Naive thymus-derived CD8-positive, alpha-beta T cell (primary cell): ENCODE measurements around the gene B3GALNT2. TPM values are rescaled to one million over a fixed set of nuclear protein-coding genes. Genes with fewer than 3 reads are reported as not detected.

Experiments used
- ATAC-seq, 2 donors: fragments of 150-1000 bp; cut with Tn5 transposase in 1 of 2; sonication (Bioruptor Pico), chemical (Tn5 transposase) in 1 of 2; 1 replicate in 1 of 2; 2 replicates in 1 of 2; pipeline ENCODE4 v1.10.0; 2021; ENCODE audit warnings: mild to moderate bottlenecking in 2 of 2, moderate library complexity in 2 of 2
- POLR2A ChIA-PET: fragments of 350-600 bp; sonication (Branson Sonifier 250); formaldehyde crosslinking; loops from one replicate; lab custom pipeline; 2021; ENCODE audit warnings: antibody characterized with exemption; lab: Charles Lee
- DNase-seq, 10 donors: peaks; one replicate each; pipeline versions ENCODE4 v3.0.0 to v3.0.0-alpha.2; 2020 to 2022
- H3K27ac Mint-ChIP-seq, 10 donors: one replicate each; pipeline ENCODE4 v1.8.0; 2020 to 2022; ENCODE audit warnings: mild to moderate bottlenecking in 10 of 10, mixed read lengths in 10 of 10, moderate library complexity in 4 of 10, inconsistent platforms in 1 of 10
- H3K27me3 Mint-ChIP-seq, 5 donors: one replicate each; pipeline ENCODE4 v1.8.0; 2021 to 2022; ENCODE audit warnings: mixed read lengths in 5 of 5
- H3K36me3 Mint-ChIP-seq, 3 donors: one replicate each; pipeline ENCODE4 v1.8.0; 2020 to 2022; ENCODE audit warnings: mixed read lengths in 3 of 3, mild to moderate bottlenecking in 2 of 3, inconsistent platforms in 1 of 3
- H3K4me1 Mint-ChIP-seq, 4 donors: one replicate each; pipeline ENCODE4 v1.8.0; 2021 to 2022; ENCODE audit warnings: mixed read lengths in 4 of 4
- H3K4me3 Mint-ChIP-seq, 10 donors: one replicate each; pipeline ENCODE4 v1.8.0; 2020 to 2022; ENCODE audit warnings: mild to moderate bottlenecking in 10 of 10, mixed read lengths in 10 of 10, moderate library complexity in 6 of 10, inconsistent platforms in 1 of 10
- H3K9me3 Mint-ChIP-seq, 9 donors: one replicate each; pipeline ENCODE4 v1.8.0; 2020 to 2022; ENCODE audit warnings: mixed read lengths in 9 of 9, mild to moderate bottlenecking in 3 of 9, inconsistent platforms in 1 of 9, moderate library complexity in 1 of 9
- polyA plus RNA-seq, 3 donors: library from polyadenylated mRNA; unstranded; fragments of 300-500 nt; fragmentation: Illumina TruSeq; gene quantifications; one replicate each; pipeline ENCODE4 v1.2.3, GENCODE V29; 2021
- total RNA-seq, 8 experiments: library from RNA in 2 of 8; stranded (reverse) in 2 of 8; gene quantifications; one replicate each; pipeline ENCODE4 v1.2.3 and lab custom pipeline; 2021 to 2026

Gene B3GALNT2
- total and polyA plus RNA-seq, 5 experiments from 2014 or later: 3.3 to 9.5 (median 4.3) TPM

DNA sequence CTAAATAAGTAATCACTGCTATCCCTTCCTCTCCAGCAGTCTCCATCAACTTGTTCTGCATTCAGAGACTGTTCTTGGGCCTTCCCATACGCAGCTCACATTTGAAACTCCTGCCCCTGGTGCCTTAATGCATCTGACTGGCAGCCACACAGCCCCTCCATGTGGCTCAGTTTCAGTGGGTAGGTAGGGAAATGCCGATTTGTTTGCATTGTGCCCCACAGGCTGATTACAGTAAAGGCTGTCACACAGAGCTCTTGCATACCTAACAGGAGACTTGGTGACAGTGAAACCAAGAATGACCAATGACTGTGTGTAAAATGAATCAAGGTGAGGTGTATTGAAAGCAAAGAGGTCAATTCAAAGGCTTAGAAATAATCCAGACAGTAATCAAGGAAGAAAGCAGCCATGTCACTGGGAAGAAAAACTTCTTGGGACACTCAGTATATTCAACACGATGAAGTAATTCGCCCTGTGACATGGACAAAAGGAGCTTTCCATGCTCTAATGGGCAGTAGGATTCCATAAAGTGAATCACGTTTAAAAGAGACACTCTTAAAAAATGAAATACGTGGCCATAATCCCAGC, 12.7 kb upstream of the B3GALNT2 start:
- no peak for ATAC-seq
- no peaks in the 10 kb centered on the region for H3K9me3 Mint-ChIP-seq
- peaks cover 0 to 17% (median 8%) of the 10 kb centered on the region in 5 donors for H3K27me3 Mint-ChIP-seq
- no peaks in the 10 kb centered on the region for H3K36me3 Mint-ChIP-seq
- no peaks in the 10 kb centered on the region for H3K4me1 Mint-ChIP-seq
- DNase-seq: no peak
- H3K4me3 Mint-ChIP-seq: no peak overlapping the region
- no peak overlapping the region for H3K27ac Mint-ChIP-seq
- POLR2A ChIA-PET: no interaction called here

DNA sequence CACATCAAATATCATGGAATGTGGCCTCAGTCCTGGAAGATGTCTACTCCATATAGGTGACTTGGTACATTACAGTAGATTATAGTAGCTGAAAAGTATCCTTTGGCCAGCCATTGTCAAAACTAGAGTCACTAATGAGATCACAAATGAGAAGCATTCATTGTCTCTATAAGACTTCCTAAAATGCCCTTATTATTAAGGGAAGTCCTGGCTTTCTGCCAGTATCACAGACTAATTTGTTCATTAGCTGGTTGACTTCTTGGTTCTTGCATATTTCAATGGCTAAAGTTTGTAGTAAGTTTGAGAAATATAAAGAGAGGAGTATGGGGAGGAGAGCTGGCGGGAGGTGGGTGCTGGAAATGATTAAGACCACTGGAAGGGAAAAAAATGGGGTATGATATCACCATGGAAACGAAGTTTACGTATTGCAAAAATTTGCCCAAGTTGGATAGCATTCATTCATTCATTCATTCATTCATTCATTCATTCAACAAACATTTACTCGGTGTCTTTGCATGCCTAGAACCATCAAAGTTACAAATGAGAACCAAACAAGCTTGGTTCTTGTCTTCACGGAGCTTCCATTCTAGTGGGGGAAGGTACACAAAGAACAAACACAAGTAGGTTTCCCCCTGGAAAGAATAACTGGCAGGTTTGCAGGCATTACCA, 11.7 kb upstream of the B3GALNT2 start:
- Mint-ChIP-seq H3K4me1 (no peaks in the 10 kb centered on the region), H3K27ac (no peak overlapping the region), H3K36me3 (no peaks in the 10 kb centered on the region), H3K9me3 (no peaks in the 10 kb centered on the region), H3K27me3 (peaks cover 0 to 19% (median 9%) of the 10 kb centered on the region in 5 donors), H3K4me3 (no peak overlapping the region)
- ATAC-seq: no peak
- POLR2A ChIA-PET: no interaction called here
- no peak for DNase-seq

GRCh38 chr1:235513495-235514366, 9.5 kb upstream of the B3GALNT2 start:
- no peaks in the 10 kb centered on the region for H3K9me3 Mint-ChIP-seq
- no peaks in the 10 kb centered on the region for H3K36me3 Mint-ChIP-seq
- H3K27ac Mint-ChIP-seq: peak overlapping the region in 1 of 10 donors; percentile 11
- no peak overlapping the region for H3K4me3 Mint-ChIP-seq
- peak; percentile 53 to 62 for ATAC-seq
- no peaks in the 10 kb centered on the region for H3K4me1 Mint-ChIP-seq
- peak in 6 of 10 donors; percentile 7 to 77 (median 54) for DNase-seq
- POLR2A ChIA-PET: interaction anchor here (1.2 kb wide), 1 partner anchor 9 kb away, joined by 5 read pairs; no protein-coding TSS in a partner anchor
- peaks cover 2 to 19% (median 9%) of the 10 kb centered on the region in 5 donors for H3K27me3 Mint-ChIP-seq

DNA sequence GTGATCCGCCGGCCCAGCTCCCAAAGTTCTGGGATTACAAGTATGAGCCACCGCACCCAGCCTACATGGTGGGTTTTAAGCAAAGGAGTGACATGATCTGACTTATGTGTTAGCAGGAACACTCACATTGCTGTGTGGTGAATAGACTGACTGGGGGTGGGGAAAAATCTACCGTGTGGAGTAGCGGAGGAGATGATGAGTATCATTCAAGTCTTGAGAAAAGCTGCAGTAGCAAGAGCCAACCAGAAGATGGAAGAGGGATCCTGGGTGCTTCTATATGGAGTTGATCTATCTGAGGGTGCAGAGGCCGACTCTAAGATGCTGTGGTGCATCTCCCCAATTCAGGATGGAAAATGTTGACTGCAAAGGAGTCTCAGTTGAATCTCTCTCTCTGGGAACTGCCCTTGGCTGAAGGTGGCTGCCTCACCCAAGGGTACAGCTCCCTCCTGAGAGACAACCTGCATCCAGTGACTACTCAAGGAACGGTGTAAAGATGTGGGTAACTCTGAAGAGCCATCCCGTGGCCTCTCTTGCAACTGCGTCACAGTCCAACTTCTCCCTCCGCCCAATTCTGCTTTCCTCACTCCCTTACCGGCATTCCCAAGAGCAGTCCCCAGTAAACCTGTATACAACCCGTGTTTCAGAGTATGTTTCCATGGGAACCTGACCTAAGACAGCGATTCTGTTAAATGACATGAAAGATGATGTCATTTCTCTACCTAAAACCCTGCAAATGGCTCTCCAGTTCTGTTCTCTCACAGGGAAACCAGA, 7.4 kb upstream of the B3GALNT2 start:
- Mint-ChIP-seq H3K27me3 (peaks cover 2 to 19% (median 9%) of the 10 kb centered on the region in 5 donors), H3K36me3 (no peaks in the 10 kb centered on the region), H3K27ac (no peak overlapping the region), H3K4me1 (no peaks in the 10 kb centered on the region), H3K9me3 (no peaks in the 10 kb centered on the region), H3K4me3 (no peak overlapping the region)
- no peak for ATAC-seq
- DNase-seq: no peak
- POLR2A ChIA-PET: no interaction called here

DNA sequence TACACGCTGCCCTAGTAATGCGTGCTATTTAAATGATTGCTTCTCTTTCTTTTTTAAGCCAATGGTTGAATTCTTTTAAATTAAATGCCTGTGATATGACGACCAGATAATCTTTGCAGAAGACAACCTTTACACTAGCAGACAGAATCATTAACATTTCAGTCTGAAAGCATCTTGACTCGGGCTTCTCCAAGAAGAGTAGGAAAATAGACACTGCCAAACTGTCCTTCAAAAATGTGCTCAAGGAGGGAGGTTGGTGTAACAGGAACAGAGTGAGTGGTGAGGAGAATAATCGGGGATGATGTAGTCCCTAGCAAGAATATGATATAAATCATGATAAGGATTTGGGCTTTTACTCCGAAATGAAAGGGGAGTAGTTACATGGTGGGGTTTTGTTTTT, 6.6 kb upstream of the B3GALNT2 start:
- H3K4me3 Mint-ChIP-seq: no peak overlapping the region
- ATAC-seq (no peak), DNase-seq (no peak)
- POLR2A ChIA-PET: no interaction called here
- no peaks in the 10 kb centered on the region for H3K9me3 Mint-ChIP-seq
- no peak overlapping the region for H3K27ac Mint-ChIP-seq
- peaks cover 2 to 19% (median 9%) of the 10 kb centered on the region in 5 donors for H3K27me3 Mint-ChIP-seq
- H3K36me3 Mint-ChIP-seq: no peaks in the 10 kb centered on the region
- peaks cover 0 to 6% (median 2%) of the 10 kb centered on the region in 4 donors for H3K4me1 Mint-ChIP-seq

- POLR2A ChIA-PET: no interaction called here
- DNase-seq: no peak
- peaks cover 2 to 12% (median 7%) of the 10 kb centered on the region in 5 donors for H3K27me3 Mint-ChIP-seq
- no peaks in the 10 kb centered on the region for H3K9me3 Mint-ChIP-seq
- H3K4me3 Mint-ChIP-seq: no peak overlapping the region
- H3K4me1 Mint-ChIP-seq: peaks cover 10 to 20% (median 16%) of the 10 kb centered on the region in 4 donors
- peak overlapping the region in 1 of 10 donors; percentile 57 for H3K27ac Mint-ChIP-seq
- H3K36me3 Mint-ChIP-seq: no peaks in the 10 kb centered on the region
- no peak for ATAC-seq
These were observed 3.4 kb upstream of the B3GALNT2 start for GRCh38 chr1:235507623-235508022.

DNA sequence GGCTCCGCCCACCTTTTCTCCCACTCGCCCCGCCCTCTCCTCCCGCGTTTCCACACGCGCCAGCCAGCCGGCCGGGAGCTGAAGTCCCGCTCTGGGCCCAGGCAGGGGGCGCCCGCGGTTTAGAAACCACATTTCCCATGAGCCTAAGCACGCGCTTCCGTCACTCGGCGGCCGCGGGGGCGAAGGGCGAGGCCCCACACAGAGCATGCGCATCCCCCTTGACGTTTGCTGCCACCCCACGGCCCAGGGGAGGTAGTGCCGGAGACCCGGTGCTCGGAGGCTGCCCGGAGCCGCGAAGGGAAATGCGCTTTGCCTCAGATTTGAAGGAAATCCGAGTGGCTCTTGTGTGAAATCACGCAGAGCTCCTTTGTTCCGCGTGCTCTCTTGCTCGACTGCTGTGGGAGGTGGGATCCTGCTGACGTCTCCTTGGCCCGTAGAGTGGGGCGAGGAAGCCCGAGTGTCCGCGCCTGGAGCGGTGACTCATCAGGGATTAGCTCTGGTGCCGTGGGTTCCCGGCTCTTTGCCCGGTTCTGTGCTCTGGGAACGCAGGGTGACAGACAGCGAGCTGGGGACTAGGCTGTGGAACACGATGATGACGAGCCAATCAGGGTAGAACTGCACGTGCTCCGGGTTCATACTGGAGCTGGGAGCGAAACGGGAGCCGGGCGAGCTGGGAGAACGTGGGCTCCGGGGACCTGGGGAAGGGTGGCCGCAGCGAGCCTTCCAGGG, 406 bp upstream of the B3GALNT2 start:
- H3K27me3 Mint-ChIP-seq: peaks cover 0 to 2% (median 0%) of the 10 kb centered on the region in 5 donors
- H3K4me3 Mint-ChIP-seq: peak overlapping the region; percentile 93 to 99 (median 96)
- DNase-seq: peak; percentile 96 to 99 (median 98)
- peak overlapping the region; percentile 93 to 98 (median 98) for H3K27ac Mint-ChIP-seq
- peak; percentile 78 to 82 for ATAC-seq
- POLR2A ChIA-PET: interaction anchor here (0.7 to 2.6 kb wide), 10 partner anchors 9 to 1290 kb away, joined by 3 to 12 read pairs (median 7); partner anchors contain the start of genes COA6, LYST, TARBP1 and TOMM20
- no peaks in the 10 kb centered on the region for H3K36me3 Mint-ChIP-seq
- no peaks in the 10 kb centered on the region for H3K9me3 Mint-ChIP-seq
- H3K4me1 Mint-ChIP-seq: peaks cover 14 to 28% (median 20%) of the 10 kb centered on the region in 4 donors

GRCh38 chr1:235503403-235504121, 690 bp downstream of the B3GALNT2 start:
- H3K9me3 Mint-ChIP-seq: no peaks in the 10 kb centered on the region
- H3K4me3 Mint-ChIP-seq: peak overlapping the region; percentile 91 to 99 (median 94)
- no peaks in the 10 kb centered on the region for H3K36me3 Mint-ChIP-seq
- H3K27ac Mint-ChIP-seq: peak overlapping the region; percentile 70 to 98 (median 90)
- POLR2A ChIA-PET: interaction anchor here (1.0 to 2.6 kb wide), 6 partner anchors 8 to 1130 kb away, joined by 3 to 12 read pairs (median 7); partner anchors contain the start of genes COA6, LYST and TOMM20
- H3K4me1 Mint-ChIP-seq: peaks cover 14 to 28% (median 20%) of the 10 kb centered on the region in 4 donors
- ATAC-seq (peak in 1 of 2 donors; percentile 5), DNase-seq (peak in 5 of 10 donors; percentile 10 to 29 (median 23))
- H3K27me3 Mint-ChIP-seq: peaks cover 0 to 2% (median 0%) of the 10 kb centered on the region in 5 donors

- H3K27me3 Mint-ChIP-seq: peaks cover 0 to 2% (median 0%) of the 10 kb centered on the region in 5 donors
- H3K4me3 Mint-ChIP-seq: peak overlapping the region; percentile 91 to 99 (median 94)
- POLR2A ChIA-PET: interaction anchor here (1.9 kb wide), 1 partner anchor 342 kb away, joined by 6 read pairs; no protein-coding TSS in a partner anchor
- H3K4me1 Mint-ChIP-seq: peaks cover 14 to 28% (median 20%) of the 10 kb centered on the region in 4 donors
- H3K9me3 Mint-ChIP-seq: no peaks in the 10 kb centered on the region
- H3K36me3 Mint-ChIP-seq: no peaks in the 10 kb centered on the region
- DNase-seq: peak in 2 of 10 donors; percentile 1 to 4
- peak overlapping the region; percentile 38 to 98 (median 89) for H3K27ac Mint-ChIP-seq
- ATAC-seq: no peak
These were observed 1.4 kb downstream of the B3GALNT2 start for GRCh38 chr1:235502601-235503402.

DNA sequence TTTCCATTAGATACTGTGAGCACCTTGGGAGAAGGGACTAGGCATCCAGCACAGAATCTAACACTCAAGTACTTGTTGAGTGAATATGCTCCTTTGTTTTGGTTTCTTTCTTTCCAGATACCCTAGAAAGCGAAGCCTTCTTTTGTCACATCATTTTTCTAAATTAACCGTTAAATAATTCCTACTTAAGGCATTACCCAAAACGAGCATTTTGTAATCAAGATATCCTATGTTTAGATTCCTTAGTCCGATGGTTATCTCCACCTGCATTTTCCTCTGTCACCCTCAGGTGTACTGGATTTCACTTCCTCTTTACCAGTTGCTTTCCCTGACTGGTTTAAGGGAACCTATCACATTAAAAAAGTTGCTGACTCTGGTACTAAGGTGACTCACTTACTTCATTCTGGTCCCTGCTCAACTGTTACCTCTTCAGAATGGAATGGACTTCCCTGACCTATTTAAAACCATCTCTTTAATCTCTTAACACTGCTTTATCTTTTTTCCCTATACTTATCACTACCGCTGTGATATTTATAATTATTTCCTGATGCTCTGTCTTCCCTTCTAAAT, 3.2 kb downstream of the B3GALNT2 start:
- POLR2A ChIA-PET: no interaction called here
- H3K9me3 Mint-ChIP-seq: no peaks in the 10 kb centered on the region
- peak overlapping the region in 1 of 10 donors; percentile 31 for H3K27ac Mint-ChIP-seq
- DNase-seq (no peak), ATAC-seq (no peak)
- H3K4me3 Mint-ChIP-seq: no peak overlapping the region
- H3K36me3 Mint-ChIP-seq: no peaks in the 10 kb centered on the region
- H3K27me3 Mint-ChIP-seq: peaks cover 0 to 2% (median 0%) of the 10 kb centered on the region in 5 donors
- peaks cover 12 to 24% (median 18%) of the 10 kb centered on the region in 4 donors for H3K4me1 Mint-ChIP-seq
